Ramos (cell line): ENCODE data around the gene PRDM16.

Source experiments
- in situ Hi-C: fragments of 300-500 bp; cut with MboI; formaldehyde crosslinking; loops from one replicate; pipeline ENCODE4 v1.14.3; 2022; ENCODE audit warnings: low sequenced_read_pairs; ENCODE audit not compliant: unreplicated experiment

PRDM16 gene

DNA sequence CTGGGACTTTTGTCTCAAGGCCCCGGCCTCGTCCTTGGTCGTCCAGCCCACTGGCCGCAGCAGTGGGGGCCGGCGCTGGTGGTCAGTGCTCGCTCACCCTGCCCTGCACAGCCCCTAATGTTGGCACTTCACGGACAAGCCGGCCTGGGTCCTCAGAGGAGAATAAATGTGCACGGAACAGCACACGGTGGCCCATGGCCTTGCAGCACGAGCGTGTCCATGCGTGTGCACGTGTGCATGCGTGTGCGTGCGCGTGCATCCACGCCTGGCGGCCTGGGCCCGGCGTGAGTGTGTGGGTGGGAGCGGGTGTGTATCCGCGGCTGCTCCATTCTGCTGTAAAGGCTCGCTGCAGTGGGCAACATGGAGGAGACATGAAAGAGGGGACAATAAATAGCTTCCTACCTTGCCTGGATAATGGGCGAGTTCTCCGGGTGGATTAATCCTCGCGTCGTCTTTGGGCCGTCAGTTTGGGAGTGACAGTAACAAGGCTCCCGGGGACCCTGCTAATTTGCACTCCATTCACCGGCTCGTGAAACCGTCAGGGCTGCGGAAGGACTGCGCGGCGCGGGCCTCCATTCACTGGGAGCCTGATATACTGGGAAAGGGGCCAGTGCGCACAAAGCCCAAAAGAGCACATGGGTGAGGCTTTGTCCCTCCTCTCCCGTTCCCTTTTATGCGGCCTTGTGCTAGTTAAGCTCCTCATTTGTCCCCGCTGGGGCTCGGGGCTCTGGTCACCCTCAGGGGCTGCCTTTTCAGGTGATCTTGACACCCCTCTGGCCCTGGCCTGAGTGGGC lies 142.8 kb downstream of the PRDM16 start:
- in situ Hi-C loops, result no loop called here

DNA sequence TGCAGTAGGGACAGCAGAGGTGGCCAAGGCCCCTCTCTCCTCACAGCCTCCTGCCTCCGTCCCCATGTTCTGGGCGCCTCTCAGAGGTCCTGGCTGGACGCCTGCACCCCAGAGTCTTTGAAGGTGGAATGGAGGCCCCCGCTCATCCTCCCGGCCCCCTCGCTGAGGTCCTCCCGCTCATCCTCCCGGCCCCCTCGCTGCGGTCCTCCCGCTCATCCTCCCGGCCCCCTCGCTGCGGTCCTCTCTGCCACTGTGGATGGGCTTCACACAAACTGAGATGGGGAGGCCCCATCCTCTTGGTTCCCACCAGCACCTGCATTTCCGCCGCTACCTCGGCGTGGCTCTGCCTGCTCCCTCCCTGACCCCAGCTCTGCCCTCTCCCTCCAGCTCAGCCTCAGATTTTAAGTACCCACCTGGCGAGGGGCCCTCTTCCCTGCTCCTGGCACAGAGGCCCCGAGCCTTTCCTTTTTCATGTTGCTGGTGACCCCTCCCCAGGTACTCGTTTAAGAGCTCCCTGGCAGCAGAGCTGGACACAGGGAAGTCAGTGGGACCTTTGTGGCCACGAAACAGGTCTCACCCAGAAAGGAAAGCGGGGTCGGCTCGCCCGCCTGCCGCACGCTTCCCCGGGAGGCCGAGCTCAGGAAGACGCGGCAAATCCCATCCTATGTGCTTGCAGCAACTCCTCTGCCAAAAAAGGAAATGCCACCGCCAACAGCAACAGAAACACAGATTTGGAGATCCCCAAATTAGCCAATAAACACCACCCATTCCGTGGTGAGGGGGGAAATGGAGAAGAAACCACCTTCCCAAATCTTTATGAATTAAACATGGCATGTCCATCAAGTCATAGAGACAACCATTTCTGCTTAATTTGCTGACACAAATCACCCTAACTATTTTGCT lies 143.7 kb downstream of the PRDM16 start:
- in situ Hi-C loops, result no loop called here

DNA sequence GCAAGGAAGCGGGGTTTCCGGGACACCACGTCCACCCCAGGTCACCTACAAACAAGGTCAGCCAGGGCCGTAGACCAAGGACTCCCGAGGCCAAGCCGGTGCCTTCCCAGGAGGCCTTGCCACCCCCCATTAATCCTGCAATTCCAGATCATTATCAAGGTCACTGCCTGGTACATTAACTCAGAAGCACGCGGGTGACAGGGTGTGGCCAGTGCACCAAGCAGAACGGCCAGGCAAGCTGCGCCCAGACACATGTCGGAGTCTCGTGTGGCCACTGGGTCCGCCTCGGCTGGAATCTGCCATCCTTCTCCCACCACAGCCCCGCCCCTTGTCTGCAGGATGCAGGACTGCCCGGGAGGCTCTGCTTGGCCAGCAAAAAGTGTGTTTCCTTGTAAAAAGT lies 144.7 kb downstream of the PRDM16 start:
- in situ Hi-C loops, result no loop called here

DNA sequence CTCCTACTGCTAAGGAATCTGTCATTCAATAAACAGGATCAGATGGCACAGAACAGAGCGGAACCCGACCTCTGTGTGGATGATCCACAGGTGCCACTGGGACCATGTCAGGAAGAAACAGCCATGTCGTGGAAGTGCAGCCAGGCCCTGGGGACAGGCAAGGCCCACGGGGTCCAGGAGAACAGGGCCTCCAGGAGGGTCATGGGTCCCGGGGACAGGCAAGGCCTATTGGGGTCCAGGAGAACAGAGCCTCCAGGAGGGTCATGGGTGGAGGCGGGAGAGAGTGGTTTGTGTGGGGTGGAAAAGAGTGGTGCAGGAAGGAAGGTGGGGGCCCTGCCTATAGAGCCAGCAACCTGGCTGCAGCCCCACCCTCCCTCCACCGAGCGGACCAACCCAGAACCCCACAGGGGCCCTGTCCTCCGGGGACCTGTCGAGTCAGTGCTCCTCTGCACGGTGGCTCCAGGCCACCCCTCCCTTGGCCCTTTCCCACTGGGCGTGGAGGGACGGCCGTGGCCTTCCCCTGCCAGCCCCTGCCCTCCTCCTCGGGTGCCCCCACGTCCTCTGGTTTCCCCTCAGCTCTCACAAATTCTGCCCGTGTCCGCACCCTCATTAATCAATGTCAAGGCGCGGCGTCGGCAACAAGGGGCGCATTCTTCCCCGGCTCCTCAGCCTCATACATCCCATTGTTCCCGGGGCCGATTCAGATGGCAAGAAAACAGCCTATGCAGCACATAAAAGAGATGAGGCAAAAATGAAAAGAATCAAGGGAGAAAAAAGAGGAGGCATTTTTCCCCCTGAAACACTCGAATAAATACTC lies 146.4 kb downstream of the PRDM16 start:
- in situ Hi-C loops, result no loop called here

DNA sequence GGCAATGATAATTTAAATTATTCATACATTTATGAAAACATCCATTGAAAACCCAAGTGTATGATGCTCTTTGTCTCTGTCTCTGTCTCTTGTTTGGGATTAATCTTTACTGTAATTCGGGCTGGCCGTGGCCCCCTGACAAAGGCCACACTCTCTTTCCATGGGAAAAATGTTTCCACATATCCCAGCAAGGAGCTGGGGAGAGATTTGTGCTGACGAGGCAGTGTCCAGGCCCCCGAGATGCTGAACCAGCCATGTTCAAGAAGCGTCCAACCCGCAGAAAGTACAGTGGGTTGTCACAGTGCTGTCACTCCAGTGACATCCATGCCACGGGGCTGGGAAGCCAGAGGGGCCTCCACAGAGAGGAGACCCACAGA lies 147.0 kb downstream of the PRDM16 start:
- in situ Hi-C loops, result no loop called here

DNA sequence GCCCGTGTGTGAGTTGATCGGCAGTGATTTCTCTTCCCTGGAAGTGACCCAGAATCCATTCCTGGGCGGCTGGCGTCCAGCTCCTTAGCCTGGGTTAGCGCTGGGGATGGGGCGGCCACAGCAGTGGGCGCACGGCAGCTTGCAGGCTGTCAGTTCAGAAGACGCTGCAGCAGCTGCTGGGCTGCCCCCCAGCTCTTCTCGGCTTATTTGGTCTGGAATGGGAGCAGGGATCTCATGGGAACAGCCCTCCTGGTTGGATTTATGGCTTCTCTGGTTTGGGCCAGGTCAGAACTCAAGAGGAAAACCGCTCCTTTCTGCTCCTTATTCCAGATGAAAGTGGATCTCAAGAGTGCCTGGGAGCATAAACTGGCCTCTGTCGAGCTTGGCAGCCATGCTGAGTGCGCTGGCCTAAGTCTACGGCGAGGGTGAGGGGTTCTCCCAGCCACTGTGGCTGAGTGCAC lies 148.2 kb downstream of the PRDM16 start:
- in situ Hi-C loops, result no loop called here

DNA sequence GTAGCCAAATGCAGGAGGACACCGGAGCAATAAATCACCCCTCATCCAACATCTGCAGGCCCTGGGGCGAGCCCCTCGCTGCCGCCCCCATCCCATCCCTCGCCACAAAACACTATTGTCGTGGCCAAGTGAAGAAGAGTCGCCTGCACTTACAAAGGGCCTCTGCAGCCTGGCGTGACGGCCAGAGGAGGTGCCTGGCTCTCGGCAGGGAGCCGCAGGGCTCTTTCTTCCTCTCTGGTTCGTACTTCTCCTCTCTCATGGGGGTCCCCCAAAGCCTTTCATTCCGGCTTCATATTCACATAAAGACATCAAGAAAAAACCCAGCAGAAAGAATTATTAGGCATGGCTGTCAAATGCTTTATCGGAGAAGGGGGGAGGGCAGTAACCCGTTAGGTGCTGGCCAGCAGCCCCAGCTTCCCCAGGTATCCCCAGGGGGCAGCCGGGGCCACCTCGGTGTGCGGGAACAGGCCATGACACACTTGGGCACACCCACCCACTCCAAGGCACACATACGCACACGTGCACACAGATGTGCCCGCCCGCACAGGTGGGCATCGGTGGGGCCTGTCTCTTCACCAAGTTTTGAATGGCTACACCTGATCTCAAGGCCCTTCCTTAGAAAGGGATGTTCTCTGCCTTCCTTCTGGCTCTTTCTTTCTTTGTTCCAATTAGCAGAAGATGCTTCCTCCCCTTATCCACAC lies 149.1 kb downstream of the PRDM16 start:
- in situ Hi-C loops, result no loop called here

DNA sequence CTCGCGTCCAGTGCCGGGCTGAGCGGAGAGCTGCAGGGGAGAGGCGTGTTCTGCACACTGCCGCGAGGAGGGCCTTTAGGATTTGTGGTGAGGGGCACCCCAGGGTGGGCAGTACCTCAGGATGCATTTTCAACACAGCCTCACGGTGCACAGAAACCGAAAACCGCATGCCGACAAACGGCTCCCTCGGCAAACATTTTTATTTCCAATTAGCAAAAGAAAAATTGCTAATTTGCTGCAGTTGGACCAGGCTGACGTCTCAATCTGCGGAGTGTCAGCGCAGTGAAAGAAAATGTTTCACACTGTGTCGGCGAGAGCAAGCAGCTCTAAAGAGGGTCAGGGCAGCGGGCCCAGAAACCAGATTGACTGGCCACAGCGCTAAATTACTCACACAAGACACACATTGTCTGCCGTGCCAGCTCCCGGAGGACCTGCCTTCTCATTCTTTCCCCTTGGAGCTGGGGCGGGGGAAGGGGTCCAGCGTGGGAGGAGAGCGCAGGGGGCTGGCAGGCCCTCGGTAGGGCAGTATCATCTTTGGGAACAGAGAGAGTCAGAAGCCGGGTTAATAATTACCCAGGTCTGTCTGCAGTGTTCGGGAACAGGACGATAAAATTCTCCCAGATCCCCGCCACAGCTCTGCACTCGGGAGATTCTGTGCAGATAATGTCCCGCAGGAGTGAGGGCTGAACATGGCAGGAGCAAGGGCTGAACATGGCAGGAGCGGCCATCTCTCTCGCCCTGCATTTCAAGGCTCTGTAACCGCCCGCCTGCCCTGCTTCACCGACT lies 150.2 kb downstream of the PRDM16 start:
- in situ Hi-C loops, result no loop called here

DNA sequence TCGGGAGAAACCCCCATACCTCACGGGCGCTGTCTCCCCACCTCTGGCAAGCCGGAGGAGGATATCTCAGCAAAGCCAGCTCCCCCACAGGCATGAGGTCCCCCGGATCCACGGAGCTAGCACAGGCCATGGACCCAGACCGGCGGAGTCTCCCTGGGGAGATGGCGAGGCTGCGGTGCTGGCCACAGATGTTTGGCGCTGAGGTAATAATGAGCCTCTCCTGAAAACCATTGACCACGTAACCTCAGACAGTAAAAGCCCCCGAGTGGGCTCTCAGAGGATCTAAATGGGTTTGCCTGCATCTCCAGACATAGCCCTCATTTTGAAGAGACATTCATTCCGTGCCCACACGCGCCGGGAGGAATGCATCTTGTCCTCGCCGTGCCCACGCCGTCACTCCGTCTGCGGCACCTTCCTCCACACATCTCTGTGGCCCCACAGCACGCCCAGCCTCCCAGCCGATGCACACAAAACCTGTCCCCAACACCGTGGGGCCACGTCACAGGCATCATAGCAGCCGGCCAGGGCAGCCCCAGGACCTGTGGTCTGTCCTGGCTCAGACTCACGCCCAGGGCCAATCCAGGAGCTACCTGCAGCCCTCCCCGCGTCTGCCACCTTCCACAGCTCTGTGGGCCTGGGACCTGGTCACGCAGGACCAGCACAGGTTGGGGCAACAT lies 150.9 kb downstream of the PRDM16 start:
- in situ Hi-C loops, result no loop called here

DNA sequence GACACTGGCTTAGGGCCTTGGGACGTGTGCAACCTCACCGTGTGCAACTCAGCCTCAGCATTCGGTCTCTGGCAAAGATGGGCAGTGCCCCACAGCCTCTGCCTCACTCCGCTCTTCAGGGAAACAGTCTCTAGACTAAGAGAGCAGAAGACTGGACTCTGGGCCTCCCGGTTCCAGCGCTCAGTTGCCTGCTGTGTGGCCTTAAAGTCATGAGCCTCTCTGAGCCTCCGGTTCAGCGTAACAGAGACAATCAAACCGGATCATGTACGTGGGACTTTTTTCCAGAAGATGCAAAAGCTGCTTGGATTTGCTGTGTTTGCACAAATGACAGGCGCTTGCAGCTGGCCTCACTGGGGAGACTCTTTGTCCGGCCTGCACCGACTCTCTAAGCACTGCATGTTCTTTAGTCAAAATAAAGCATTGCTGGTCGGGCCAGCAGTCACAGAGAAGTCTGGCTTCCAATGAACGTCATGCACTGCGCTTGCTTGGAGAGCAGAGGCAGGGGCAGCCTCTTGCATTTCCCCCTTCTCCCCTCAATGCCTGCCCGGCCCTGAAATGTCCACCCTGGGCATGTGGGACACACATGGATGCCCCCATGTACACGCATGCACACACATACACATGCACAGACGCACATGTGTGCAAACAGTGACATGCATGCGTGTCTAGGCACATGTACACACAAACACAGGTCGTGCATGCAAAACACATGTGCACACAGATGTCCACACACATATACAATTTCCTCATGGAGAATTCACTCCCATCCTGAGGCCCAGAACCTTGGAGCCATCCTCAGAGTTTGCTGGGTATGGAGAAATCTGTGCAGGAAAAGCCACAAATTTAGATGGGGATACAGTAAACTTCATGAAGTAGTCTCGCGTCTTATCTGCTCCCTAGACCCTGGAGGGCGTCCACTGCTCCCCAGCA lies 152.4 kb downstream of the PRDM16 start:
- in situ Hi-C loops, result no loop called here

DNA sequence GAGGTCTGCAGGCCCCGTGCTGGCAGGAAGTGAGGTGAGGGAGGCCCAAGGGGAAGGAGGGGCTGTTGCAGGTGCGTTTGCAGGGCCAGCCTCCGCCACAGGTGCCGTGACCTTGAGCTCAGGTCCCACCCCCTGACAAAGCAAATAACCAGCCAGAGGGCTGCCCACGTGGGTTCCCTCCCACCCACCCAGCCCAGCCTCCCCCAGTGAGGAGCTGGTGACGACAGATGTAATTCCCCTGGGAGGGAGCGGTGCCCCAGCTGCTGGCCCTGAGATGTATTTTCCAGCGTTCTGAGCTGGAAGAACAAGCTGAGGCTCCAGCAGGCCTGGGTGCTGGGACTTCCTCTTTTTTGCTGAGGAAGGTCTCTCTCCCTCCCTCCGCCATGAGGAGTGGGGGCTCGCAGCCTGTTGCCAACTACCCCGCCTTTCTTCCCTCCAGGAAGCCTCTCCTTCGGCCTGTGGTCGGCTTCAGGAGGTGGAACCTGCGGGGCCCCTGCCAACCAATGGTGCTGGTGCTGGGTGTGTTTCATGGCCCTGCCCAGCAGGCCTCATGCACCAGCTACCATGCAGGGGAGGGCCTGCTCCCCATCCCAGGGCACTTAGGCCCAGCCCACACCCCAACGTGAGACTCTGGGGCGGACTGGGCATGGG lies 153.2 kb downstream of the PRDM16 start:
- in situ Hi-C loops, result no loop called here

DNA sequence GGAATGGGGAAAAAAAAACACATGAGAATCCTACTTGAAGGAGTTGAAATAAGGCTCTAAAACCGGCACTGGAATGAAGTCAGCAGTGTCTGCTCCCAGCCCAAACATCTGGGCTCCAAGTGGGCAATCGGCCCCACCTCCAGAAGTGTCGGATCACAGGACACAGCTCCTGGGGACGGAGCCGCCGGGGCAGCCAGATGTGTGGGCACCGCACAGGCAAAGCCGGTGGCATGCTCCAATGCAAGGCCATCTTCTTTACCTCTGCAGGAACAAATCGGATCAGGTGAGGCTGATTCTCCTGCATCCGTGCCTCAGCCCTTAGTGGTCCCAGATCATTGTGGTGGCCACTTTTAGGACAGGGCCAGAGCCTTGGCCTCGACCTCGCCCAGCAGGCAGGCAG lies 156.7 kb downstream of the PRDM16 start:
- in situ Hi-C loops, result no loop called here

DNA sequence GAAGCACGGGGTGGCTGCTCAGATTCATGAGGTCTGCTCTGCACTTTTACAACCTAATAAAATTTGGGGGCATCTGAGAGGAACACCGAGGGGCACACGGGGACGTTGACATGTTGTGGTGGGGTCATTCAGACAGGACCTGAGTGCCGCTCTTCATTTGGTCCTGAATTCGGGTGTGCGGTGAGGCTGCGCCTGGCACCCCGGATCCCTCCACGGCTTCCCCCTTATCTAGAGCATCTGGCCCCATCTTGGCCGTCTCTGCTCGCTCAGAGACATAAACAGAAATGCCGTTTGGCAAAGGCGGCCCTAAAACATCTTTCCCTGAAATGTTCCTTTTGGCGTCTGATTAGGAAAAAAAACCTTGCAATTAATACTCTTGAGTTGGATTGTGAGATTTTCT lies 157.2 kb downstream of the PRDM16 start:
- in situ Hi-C loops, result no loop called here

DNA sequence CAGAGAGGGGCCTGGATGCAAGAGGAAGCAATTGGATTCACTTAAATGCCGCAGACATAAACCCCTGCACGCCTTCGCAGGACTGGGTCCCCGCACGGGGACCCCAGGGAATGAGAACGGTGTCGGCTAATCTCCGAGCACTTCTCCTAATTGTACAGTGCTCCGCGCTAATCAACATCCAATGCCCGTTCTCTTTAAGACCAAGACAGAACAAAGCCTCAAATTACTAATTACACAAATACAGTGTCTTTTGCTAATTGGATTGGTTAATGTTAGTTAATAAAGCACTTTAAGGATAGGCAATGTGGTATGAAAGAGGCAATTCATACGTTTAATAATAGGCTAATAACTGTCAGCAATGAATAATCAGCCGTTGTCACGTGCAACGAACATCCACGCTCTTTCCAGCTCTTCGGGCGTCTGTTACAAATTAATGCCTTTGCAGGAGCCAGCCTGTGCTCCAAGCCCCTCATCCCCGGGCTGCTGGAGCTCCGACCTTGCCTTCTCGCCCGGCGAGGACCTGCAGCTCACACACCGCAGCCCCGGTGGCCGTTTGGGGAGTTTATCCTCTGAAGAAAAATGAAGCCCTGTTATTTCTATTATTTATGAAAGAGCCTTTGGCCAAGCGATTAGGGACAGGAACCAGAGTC lies 157.8 kb downstream of the PRDM16 start:
- in situ Hi-C loops, result no loop called here

DNA sequence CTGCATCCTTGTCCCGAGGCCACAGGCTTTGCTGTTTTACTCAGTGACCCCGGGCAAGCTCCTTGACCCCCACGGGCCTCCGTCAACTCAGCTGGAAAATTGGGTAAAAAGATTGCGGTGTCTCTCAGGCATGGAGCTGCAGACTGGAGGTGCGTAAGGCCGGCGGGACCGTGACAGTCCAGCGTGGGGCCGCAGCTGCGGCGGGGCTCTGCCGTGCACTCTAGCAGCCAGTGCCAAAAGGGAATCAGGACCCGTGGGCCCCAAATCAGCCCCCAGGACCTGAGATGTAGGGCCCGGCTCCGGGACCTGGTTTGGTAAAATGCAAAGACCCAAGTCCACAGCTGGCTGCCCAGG lies 158.3 kb downstream of the PRDM16 start:
- in situ Hi-C loops, result no loop called here

DNA sequence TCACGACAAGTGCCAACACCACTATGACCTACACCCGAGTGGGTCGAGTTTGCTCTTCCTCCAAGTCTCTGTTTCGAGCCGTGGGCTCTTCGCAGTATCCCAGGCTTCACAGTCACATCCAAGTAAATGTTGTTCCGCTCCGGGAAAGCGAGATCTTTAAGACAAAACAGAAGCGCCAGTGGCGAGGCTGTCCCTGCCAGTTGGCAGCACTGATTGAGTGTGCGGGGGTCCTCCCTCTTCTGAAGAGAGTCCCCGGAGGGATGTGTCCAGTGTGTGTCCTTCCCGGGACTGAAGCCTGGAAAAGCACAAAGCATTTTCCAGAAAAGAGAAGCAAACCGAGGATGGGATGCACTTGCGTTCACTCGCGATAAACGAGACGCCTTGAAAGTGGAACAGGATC lies 158.9 kb downstream of the PRDM16 start:
- in situ Hi-C loops, result no loop called here
